RPMI7951 (cell line): ENCODE results near the gene NUDT13. TPM values are rescaled to one million over a fixed set of nuclear protein-coding genes. Genes with fewer than 3 reads are reported as not detected.
A peak's percentile ranks its signal among the peaks of the same experiment; 100 is the strongest.

Experiments used
- DNase-seq: peaks from one replicate; pipeline ENCODE4 v3.0.0-alpha.2; 2012; ENCODE audit warnings: low read depth
- total RNA-seq: library from RNA; depleted of rRNA; stranded (reverse); fragments of >200 nt; shearing (Covaris generic); gene quantifications from 2 replicates; pipeline ENCODE4 v1.2.3, GENCODE V29; 2014; rRNA removed

NUDT13 gene
- 2.1 and 3.6 TPM in 2 replicates for total RNA-seq

DNA sequence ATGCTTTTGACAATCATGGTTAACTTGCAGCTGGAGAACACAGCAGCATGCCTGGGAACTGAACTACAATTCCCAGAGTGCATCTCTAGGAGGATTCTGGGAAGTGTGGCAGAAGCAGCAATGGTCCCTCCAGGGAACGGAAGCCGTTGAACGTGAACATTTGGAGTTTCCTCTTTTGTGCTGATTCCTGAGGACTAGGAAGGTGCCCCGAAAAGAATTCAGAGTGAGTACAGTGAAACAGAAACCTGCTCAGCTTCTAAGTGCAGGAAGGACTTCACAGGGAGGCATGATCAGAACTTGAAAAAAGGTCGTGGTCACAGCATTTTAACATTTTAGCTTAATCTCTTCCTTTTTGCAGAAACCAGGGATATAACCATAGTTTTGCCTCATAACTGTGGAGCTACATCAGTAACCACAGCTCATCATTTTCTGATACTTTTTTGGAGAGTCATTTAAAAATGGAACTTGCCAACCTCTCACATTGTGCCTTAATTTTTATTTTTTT lies at the start of gene NUDT13:
Gene NUDT13 (plus strand): TSS at position 111 of the 505 bp plus-strand sequence. CDS start 3,911 bp downstream, outside the sequence.
- DNase-seq = peak; percentile 84

DNA sequence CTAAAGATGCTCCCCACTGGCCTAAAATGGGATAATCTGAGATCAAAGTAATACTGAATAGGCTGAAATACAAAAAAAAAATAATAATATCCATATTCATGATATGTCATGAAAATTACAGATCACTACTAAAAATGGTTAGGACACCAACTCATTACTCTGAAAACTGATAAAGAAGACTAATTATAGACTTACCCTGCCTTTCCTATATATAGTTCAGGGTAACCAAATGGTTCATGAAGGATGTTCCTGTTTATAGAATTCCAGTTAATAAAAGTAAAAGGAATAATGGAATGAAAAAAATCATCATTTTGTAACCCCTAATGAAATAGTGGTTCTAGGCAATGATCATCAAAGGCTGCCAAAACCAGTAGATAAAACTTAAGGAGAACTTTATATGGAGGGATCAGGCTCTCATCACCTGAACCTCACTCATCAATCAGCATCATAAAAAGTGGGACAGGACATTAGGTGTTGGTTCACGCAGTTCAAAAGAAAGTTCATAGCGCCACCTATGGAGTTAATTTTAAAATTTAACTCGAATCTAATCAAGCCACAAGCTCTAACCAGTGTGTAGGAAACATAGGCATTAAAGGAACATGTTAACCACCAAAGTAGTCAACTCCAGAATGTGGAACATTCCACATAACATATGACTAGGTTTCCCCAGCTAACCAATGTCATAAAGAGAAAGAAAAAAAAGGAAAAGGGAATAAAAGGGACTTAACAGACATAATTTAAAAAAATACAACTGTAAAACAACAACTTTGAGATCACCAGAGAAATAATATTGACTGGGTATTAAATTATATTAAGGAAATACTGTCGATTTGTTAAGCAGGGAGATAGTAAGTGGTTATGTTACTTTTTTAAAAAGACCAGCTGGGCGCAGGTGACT lies 49.3 kb upstream of the NUDT13 start:
- peak; percentile 6 for DNase-seq

DNA sequence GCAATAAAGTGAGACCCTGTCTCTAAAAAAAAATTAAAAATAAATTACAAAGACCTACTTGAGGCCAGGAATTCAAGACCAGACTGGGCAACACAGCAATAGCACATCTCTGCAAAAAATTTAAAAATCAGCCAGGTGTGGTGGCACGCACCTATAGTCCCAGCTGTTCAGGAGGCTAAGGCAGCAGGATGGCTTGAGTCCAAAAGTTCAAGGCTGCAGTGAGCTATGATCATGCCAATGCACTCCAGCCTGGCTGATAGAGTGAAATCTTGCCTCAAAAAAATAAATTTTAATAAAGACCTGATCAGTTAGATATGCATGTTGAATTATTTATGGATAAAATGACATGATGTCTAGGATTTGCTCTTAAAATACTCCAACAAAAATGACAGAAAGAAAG lies 48.5 kb upstream of the NUDT13 start:
- no peak for DNase-seq

DNA sequence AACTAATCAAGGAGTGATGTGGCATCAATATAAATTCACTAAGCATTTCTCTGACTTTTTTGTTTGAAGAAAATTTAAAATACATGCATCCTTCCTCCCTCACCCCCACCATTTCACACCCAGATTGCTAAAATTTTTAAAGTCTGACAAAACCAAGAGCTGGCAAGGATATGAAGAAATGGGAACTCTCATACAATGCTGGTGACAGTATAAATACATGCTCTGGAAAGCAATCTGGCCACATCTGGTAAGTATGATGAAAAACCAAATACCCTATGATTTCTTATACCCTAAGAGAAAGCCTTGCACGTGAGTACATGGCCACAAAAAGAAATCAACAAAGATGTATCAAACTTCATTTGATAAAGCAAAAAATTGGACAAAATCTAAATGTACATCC lies 44.8 kb upstream of the NUDT13 start:
- no peak for DNase-seq

DNA sequence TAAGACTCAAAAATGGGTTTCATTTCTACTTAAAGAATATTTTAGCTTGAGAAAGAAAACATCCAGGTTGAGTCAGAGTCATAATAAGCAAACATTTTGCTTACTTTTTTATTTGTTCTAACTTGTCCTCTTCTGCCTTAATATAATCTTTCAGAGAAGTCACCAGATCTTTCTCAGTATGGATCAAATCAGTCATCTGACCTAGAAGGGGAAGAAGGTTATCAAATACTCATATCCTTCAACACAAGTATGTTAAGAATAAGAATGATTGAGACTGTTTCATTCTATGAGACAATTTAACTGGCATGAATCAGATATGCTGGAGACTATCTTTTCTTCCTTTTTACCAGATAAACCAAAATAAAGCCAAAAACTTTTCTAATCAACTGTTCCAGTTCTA lies 36.6 kb upstream of the NUDT13 start:
- DNase-seq = no peak

DNA sequence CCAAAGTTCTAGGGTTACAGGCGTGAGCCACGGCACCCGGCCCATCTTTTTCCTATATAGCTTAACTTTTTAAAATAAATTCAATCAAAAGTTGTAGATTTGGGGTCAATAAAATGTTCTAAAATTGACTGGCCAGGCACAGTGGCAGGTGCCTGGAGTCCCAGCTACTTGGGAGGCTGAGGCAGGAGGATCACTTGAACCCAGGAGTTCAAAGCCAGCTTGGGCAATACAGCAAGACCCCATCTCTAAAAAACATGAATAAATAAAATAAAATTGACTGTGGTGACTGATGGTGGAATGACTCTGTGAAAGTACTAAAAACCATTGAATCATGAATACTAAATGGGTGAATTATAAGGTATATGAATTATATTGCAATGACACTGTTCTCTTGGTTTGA lies 34.4 kb upstream of the NUDT13 start:
- no peak for DNase-seq

DNA sequence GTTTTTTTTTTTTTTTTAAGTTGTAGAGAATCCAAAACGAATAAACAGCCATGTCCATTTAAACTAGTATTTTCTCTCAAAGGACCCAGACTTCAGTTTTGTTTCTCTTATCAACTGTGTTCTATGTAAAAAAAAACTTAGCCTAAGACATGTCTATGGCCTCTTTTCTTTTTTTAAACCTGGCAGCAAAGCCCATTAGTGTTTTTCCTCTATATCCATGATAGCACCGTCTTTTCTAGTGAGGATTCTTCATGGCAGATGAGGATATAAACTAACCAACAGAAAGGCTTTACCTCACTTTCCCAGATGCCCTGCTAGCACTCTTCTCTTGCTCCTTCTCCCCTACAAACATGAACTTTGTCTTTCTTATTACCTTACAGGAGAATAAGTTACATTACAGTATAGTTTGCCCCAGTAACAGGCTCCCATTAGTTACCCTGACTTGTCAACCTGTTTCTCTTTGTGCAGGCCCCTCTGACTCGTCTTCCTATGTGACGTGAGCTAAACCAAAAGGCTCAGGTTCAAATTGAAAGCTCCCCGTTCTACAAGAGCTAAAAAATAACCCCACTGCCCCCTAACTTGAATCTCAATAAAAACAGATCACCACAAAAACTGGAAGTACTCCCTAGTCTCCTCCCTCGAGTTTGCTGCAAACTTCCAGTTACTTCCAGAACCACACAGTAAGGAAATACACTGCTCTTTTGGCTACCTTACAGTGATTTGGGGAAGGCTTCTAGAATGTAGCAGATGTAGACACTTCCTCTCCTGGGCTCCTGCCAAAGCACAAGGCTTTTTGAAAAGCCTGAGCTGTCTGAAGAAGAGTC lies 33.7 kb upstream of the NUDT13 start:
- peak; percentile 69 for DNase-seq

DNA sequence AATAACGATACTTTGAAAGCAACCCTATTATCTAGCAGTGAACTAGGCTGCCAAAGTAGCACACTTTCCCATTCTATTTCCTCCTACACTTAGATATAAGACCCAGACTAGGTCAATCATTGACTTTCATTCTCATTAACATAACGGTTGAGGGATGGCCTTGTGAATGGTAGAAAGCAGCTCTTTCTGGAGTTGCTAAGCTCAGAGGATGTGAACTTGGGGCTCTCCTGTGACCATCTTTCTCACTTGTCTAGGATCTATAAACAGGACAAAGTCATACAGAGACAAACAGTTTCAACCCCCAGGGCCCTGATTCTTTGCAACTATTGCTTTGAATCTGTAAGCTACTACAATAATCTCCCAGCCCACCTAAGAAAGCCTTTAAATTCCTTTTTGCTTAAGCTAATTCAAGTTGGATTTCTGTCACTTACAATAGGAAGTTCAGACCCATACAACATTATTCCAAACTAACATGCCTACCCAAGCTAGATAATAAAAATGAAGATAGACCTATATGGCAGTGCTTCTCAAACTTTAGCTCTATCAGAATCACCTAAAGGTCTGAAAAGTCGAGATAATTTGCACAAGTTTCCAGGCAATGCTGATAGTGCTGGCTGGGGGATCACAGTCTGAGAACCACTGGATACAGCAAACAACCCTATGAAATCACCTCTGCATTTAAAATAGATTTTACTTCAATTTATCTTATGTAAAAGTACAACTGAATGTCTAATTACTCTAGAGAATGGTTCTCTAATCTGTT lies 30.3 kb upstream of the NUDT13 start:
- DNase-seq = no peak

DNA sequence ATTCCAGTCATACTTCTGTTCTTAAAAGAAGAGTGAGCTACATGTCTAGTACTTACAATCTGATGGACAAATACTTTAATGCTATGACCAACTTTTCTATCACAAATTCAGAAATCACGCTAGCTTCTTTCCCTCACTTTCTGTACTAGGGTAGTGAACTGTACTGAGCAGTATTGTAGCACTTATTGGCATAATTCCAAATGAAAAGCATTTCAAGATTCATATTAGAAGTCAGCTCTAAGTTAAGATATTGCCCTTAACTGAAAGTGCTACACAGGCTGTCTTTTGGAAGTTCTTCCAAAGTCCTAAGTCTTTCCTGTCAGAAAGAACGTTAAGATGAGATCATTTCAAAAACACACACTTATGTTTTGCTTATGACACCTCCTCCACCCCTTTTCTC lies 27.0 kb upstream of the NUDT13 start:
- DNase-seq = no peak

DNA sequence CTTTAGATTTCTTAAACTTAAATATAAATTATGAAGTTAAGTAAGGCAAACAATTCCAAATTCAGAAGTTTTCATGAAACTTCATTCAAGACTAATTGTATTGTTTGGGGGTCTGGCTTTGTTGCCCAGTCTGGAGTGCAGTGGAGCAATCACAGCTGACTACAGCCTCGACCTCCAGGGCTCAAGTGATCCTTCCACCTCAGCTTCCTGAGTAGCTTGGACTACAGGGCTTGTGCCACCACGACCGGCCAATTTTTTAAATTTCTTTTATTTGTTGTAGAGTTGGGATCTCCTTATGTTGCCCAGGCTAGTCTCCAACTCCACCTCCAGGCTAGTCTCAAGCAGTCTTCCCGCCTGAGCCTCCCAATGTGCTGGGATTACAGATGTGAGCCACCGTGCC lies 26.0 kb upstream of the NUDT13 start:
- DNase-seq = no peak

DNA sequence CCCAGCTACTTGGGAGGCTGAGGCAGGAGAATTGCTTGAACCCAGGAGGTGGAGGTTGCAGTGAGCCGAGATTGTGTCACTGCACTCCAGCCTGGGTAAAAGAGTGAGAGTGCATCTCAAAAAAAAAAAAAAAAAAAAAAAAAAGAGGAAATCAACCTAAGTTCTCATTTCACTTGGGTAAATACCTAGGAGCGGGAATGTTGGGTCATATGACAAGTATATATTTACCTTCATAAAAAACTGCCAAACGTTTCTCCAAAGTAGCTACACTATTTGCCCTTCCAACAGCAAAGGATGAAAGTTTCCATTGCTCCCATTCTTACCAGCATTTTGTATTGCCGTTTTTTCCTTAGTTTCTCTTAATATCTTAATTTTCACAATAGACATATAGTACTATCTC lies 23.4 kb upstream of the NUDT13 start:
- no peak for DNase-seq

DNA sequence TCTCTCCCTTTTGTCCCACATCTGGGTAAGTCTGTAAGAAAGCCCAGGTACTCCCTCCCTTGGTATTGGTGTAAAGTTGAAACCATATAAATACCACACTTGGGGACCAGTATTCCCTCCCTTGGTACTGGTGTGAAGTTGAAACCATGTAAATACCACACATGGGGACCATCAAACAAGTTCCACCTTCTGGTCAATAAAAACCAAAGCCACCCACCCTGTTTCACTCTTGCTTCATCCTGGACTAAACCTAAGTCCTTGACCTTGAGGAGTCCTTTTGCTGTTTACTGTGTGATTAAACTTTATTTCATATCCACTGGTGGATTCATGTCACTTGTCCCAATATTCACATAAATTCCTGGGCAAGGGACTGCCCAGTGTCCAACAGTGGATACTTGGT lies 22.0 kb upstream of the NUDT13 start:
- no peak for DNase-seq

DNA sequence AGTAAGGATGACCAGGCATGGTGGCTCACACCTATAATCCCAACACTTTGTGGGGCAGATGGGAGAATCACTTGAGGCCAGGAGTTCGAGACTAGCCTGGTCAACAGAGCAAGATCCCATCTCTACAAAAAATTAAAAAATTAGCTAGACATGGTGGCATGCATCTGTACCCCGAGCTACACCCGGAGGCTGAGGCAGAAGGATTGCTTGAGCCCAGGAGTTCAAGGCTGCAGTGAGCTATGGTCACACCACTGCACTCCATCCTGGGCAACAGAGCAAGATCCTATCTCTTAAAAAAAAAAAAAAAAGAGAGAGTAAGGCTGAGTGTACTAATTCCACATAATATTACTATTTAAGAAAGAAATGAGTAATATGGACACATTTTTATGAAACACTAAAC lies 17.4 kb upstream of the NUDT13 start:
- DNase-seq = no peak

DNA sequence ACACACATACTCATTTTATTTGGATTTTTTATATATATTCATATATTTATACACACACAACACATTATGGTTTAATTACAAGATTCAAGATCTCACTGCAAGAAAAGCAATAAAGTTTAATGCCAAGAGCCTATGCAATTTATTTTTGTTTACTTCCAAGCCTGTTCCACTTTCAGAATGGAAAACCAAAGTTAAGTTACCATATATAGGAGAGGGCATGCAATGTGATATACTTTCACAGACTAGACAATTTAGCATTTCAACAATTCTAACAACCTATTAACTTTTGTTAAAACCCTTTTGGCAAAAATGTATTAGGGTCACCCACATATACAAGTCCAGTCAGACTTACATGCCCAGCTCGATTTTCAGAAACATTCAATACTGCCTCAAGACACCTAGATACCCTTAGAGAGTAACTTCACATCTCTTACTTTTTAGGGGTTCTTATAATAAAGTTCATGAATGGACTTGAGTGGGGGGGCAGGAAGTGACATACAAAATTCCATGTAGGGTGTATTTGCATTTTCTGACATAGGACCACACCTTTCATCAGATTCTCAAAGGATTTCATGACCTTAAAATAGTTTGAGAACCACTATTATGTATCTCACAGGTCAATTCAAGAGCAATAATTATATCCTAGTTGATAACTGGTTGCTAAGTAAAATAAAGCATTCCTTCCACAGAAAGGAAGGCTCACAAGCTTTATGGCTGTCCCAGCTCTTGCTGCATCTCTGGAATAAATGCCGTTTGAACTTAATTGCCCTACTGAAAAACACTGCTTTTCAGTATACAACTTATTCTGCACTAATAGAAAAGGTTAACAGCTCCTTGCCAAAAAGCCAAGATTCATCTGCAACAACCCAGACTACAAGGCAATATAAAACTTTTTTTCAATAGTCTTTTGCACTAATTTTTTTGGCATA lies 16.1 kb upstream of the NUDT13 start:
- no peak for DNase-seq

DNA sequence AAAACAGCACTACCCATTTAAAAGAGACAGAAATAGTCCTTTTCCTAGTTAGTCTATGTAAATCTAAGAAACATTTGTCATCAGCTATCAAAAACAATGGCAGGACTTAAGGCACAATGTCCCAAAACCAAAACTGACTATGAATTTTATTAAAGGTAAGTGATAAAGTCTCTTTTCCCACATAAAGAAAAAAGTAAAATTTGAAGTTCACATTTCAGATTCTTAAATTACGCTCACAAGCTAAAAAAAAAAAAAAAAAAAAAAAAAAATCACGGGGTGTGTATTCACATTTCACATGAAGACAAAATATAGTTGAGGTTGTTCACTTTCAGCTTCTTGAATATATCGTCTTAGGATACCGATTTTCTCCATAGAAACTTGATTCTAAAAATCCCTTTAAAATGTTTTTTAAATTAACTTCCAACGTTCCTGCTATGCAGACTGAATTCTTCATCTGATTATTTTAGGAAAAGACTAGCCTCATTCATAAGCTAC lies 15.2 kb upstream of the NUDT13 start:
- no peak for DNase-seq

DNA sequence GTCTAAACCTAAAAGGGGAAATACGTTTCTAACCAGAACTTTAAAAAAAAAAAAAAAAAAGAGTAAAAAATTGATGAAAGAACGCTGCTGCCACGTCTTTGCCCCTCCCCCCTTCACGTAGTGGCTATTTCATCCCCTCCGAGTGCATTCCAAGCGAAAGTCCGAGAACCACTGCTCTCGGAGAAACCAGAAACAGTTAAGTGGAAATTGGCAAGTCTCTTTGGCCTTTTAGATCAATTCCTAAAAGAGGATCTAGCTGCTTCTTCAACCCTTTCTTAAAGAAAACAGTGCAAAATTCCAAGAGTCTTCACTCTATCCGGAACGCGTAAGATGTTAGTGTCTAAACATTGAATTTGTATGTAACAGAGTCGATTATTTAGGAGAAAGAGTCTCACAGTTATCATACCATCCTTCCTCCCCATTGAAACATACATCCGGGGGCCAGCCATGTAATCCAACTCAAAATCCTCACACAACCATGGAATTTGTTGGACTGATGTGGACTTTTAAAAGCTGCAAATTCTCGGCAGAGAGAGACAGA lies 14.7 kb upstream of the NUDT13 start:
- peak; percentile 71 for DNase-seq

DNA sequence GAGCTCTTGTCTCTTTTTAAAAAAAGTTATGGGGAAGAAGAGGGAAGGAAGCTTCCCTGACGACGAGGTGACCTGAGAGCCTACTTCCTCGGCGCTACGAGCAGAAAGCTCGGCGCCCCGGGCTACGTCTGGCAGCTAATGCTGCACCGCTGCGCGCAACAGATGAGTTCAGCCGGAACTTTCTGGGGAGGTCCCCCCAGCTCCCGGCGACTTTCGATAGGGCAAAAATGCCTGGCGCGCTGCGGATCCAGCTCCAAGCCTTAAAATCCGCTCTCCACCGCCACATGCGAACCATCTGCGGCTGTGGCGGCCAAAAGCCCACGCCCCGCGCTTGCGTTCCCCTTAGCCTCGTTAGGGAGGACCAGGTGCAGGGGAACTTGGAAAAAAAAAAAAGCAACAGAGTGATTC lies 14.2 kb upstream of the NUDT13 start:
- peak; percentile 83 for DNase-seq

DNA sequence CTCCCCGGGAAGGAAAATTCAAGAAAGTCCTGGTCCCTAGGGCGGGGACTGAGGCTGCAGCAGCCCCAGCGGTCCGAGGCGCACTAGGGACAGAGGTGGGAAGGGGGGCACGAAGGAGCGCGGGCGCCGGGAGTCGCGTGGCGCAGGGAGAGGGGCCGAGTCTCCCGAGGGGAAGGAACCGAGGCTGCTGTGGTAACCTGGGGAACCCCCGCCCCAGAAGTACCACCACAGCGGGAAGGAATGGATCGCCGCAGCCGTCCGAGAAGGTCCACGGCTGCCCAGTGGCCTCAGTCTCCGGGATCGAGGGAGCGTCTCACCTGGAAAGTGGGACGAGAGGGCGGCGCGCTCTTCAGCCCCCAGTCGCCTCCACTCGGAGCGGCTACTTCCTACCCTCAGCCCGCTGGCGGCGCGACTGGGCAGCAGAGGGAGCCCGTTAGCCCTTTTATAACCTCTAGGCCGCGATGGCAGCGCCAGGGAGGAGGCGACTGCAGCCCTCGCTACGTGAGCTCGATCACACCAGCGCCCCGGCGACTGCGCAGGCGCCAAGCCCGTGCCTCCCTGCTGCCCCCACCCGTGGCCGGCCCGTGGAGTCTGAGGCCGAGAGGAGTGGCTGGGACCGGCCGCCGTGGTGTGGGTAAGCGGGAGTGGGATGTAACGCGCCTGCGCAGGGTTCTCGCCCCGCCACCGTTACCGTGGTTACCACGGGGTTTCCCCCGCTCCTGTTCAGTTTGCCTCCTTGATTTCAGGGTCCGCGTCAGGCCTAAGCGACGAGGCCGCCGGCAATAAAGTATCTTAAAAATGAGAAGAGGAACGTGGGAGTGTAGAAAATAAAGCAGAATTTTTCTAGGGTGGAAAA lies 13.6 kb upstream of the NUDT13 start, which contains the start of gene P4HA1:
Gene P4HA1 (minus strand): TSS at position 418 of the 856 bp plus-strand sequence. CDS start 21,983 bp downstream, outside the sequence.
- peak; percentile 96 for DNase-seq

DNA sequence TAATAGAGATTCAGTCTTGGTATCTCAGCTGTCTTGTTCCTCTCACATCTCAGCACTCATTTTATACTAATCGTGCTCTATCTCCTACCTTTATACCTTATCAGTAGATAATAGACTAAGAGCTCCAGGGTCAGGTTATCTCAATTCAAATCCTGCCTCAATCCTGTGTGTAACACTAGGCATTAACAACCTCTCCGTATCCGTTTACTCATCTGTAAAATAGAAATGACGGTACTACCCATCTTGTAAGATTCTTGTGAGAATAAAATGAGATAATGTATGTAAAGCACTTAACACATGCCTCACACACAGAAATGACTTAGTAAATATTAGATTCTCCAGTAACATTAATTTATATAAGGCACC lies 13.0 kb upstream of the NUDT13 start:
- DNase-seq = no peak
